Fibroblast of lung (primary cell): Measurements from ENCODE around the gene NRTN.

Experiments
- EZH2 ChIP-seq: IDR thresholded peaks from 2 replicates; pipeline ENCODE4 v1.5.1; 2012; ENCODE audit warnings: low read length, control low read depth, mild to moderate bottlenecking; ENCODE audit errors: missing control alignments
- TF ChIP-seq, protein P1 (sequence below), 2 donors: IDR thresholded peaks in 1 of 2; conservative IDR thresholded peaks in 1 of 2; 1 replicate in 1 of 2; 2 replicates in 1 of 2; pipeline ENCODE4 v1.5.1; 2011 to 2012; ENCODE audit warnings: low read length in 2 of 2, control low read depth in 1 of 2, inconsistent platforms in 1 of 2, low read depth in 1 of 2, mild to moderate bottlenecking in 1 of 2

GRCh38 chr19:5804516-5805461, at the start of gene NRTN:
- TF ChIP-seq, protein P1, sequence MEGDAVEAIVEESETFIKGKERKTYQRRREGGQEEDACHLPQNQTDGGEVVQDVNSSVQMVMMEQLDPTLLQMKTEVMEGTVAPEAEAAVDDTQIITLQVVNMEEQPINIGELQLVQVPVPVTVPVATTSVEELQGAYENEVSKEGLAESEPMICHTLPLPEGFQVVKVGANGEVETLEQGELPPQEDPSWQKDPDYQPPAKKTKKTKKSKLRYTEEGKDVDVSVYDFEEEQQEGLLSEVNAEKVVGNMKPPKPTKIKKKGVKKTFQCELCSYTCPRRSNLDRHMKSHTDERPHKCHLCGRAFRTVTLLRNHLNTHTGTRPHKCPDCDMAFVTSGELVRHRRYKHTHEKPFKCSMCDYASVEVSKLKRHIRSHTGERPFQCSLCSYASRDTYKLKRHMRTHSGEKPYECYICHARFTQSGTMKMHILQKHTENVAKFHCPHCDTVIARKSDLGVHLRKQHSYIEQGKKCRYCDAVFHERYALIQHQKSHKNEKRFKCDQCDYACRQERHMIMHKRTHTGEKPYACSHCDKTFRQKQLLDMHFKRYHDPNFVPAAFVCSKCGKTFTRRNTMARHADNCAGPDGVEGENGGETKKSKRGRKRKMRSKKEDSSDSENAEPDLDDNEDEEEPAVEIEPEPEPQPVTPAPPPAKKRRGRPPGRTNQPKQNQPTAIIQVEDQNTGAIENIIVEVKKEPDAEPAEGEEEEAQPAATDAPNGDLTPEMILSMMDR (conservative IDR thresholded peaks at IDR 0.05 in 1 of 2, IDR thresholded peaks at IDR 0.05 in 1 of 2; ENCODE audit: low read depth in 1 of 2, low read length in 2 of 2) = no peak
- TF ChIP-seq EZH2 = peak; percentile 80
